Measurements from ENCODE around the gene FTCD.

FTCD gene

DNA sequence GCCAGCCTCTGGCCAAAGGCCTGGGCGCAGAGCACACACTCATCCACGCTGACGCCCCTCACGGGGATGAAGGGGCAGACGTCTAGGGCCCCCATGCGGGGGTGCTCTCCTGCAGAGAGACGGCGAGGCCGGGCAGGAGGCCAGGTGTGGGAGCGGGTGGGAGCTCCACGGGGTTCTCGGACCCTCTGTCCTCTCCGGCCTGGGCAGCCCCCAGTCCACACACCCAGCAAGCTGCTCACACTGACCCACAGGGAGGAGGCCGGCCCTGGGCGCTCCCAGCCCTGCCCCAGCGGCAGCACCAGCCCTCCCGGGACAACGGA, 2.5 kb downstream of the FTCD start:
- Histone ChIP-seq H3K4me2 (ENCODE audit: low read length) (peak overlapping the region; percentile 22), H3K9me3 (ENCODE audit: control insufficient read depth, low read length) (no peaks in the 10 kb centered on the region), H3K36me3 (ENCODE audit: control insufficient read depth, insufficient read depth, low read length) (no peaks in the 10 kb centered on the region), H3K4me3 (ENCODE audit: low read depth, low read length) (no peak overlapping the region), H3K27ac (no peak overlapping the region), H3K79me2 (no peaks in the 10 kb centered on the region), H3K4me1 (no peaks in the 10 kb centered on the region), H2AFZ (no peak overlapping the region), H3K9ac (no peak overlapping the region), H3K27me3 (ENCODE audit: control insufficient read depth, insufficient read depth, low read length) (no peaks in the 10 kb centered on the region)
- no peak for TF ChIP-seq CTCF (IDR thresholded peaks at IDR 0.05)

DNA sequence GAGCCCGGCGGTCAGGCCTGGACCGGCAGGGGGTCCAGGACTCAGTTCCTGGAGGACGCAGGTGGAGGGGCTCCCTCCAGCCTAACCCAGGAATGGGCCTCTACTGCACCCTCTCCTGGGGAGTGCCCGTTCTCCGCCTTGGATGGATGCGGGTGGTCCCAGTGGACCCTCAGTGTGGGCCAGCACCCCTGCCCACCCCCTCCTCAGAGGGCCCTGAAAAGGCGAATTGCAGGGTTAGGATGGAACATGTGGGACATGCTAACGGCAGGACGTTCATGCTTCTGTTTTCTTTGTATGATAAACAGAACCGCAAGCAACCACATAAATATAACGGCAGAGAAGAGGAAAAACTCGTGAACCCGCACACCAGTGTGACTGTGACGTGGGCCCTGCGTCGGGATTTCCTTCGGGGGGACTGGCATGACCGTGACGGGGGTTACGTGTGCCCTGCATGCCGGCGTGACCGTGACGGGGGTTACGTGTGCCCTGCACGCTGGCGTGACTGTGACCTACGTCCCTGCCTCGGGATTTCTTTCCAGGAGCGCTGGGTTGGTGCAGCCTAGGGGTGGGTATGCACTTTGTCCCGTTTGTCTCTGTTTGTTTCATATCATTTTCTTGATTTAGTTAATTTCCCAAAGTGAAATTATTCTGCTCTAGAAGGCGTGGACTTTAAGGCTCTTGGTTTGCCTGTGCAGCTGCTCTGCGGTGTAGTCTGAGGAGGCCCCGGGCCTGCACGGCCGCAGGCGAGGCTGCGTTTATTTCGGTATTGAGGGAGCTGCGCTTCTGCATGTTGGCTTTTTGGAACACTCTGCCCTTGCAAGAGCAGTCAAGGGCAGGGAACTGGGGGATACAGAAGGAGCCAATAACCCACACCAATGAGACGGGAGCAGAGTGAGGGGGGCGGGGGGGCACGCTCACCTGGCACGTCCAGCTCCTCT, 3.1 kb downstream of the FTCD start:
- H3K27ac ChIP-seq, result no peak overlapping the region
- H3K27me3 ChIP-seq (ENCODE audit: control insufficient read depth, insufficient read depth, low read length), result no peaks in the 10 kb centered on the region
- H3K9ac ChIP-seq, result no peak overlapping the region
- no peak overlapping the region for H3K4me2 ChIP-seq (ENCODE audit: low read length)
- no peaks in the 10 kb centered on the region for H3K9me3 ChIP-seq (ENCODE audit: control insufficient read depth, low read length)
- TF ChIP-seq CTCF (IDR thresholded peaks at IDR 0.05), result no peak
- H2AFZ ChIP-seq, result no peak overlapping the region
- no peaks in the 10 kb centered on the region for H3K79me2 ChIP-seq
- no peaks in the 10 kb centered on the region for H3K36me3 ChIP-seq (ENCODE audit: control insufficient read depth, insufficient read depth, low read length)
- no peaks in the 10 kb centered on the region for H3K4me1 ChIP-seq
- no peak overlapping the region for H3K4me3 ChIP-seq (ENCODE audit: low read depth, low read length)

GRCh38 chr21:46151261-46151988, 4.0 kb downstream of the FTCD start:
- Histone ChIP-seq H3K36me3 (ENCODE audit: control insufficient read depth, insufficient read depth, low read length) (no peaks in the 10 kb centered on the region), H3K4me2 (ENCODE audit: low read length) (no peak overlapping the region), H3K27ac (no peak overlapping the region), H3K79me2 (no peaks in the 10 kb centered on the region), H3K4me3 (ENCODE audit: low read depth, low read length) (no peak overlapping the region), H3K27me3 (ENCODE audit: control insufficient read depth, insufficient read depth, low read length) (no peaks in the 10 kb centered on the region), H3K9ac (no peak overlapping the region), H3K4me1 (no peaks in the 10 kb centered on the region), H3K9me3 (ENCODE audit: control insufficient read depth, low read length) (no peaks in the 10 kb centered on the region), H2AFZ (no peak overlapping the region)
- no peak for TF ChIP-seq CTCF (IDR thresholded peaks at IDR 0.05)

DNA sequence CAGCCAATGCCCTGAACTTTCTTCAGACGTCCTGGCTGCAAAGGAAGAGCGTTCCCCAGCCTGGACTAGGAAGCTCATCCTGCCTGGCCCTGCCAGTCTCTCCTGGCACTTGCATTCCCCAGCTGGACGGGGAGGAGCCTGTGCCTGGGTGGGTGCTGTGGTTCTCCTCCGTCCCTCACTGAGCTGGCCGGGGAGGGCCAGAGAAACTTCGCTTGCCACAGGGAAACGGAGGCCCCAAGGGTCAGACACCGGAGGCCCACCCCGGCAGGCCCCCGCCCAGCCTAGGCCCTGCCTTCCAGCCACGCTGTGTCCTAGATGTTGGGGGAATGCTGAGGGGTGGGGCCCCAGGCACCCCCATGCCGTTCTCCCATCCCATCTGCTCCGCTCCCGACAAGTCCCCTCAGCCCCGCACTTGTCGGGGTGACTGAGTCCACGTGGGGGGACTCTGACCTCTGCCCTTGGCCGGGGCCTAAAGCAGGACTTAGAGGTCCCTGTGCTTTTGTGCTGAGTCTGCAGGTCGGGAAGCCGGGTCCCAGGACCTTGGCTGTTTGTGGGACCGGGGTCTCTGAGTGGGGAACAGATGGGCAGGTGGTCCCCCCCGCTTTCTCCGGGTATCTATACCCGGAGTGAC, 4.8 kb downstream of the FTCD start:
- Histone ChIP-seq H3K79me2 (no peaks in the 10 kb centered on the region), H3K27ac (no peak overlapping the region), H3K4me2 (ENCODE audit: low read length) (no peak overlapping the region), H3K9ac (no peak overlapping the region), H3K4me3 (ENCODE audit: low read depth, low read length) (no peak overlapping the region), H3K36me3 (ENCODE audit: control insufficient read depth, insufficient read depth, low read length) (no peaks in the 10 kb centered on the region), H3K27me3 (ENCODE audit: control insufficient read depth, insufficient read depth, low read length) (no peaks in the 10 kb centered on the region), H2AFZ (no peak overlapping the region), H3K9me3 (ENCODE audit: control insufficient read depth, low read length) (no peaks in the 10 kb centered on the region), H3K4me1 (no peaks in the 10 kb centered on the region)
- TF ChIP-seq CTCF (IDR thresholded peaks at IDR 0.05), result no peak
